GM12878 (cell line): ENCODE measurements around the gene DDX24. TPM values are rescaled to one million over a fixed set of nuclear protein-coding genes. Genes with fewer than 3 reads are reported as not detected.

Experiments
- BACH1 ChIP-seq: fragments of 450-650 bp; IDR thresholded peaks from 2 replicates; pipeline ENCODE4 v1.6.1; 2017; ENCODE audit warnings: mild to moderate bottlenecking, borderline replicate concordance
- HDGF ChIP-seq: fragments of 450-650 bp; IDR thresholded peaks from 2 replicates; pipeline ENCODE4 v1.6.1; 2016; ENCODE audit warnings: antibody characterized with exemption
- MYB ChIP-seq: fragments of 150-350 bp; IDR thresholded peaks from 2 replicates; pipeline ENCODE4 v1.6.1; 2014; ENCODE audit warnings: mild to moderate bottlenecking, low read depth, low read length, borderline replicate concordance
- SP1 ChIP-seq: IDR thresholded peaks from one replicate; pipeline ENCODE4 v1.6.1; 2011; ENCODE audit warnings: low read depth, low read length
- polyA plus RNA-seq, 11 experiments: library from polyadenylated mRNA; depleted of rRNA in 4 of 11; unstranded in 6 of 11; stranded (reverse) in 5 of 11; fragments of >200 nt; fragmentation: Nextera tagmentation in 4 of 11; fragmentation: Illumina TruSeq in 1 of 11; extraction: Ambion mirVana in 4 of 11; extraction: Trizol in 1 of 11; gene quantifications; 1 replicate in 1 of 11; 2 replicates in 10 of 11; pipeline versions ENCODE4 v1.2.1 to v1.2.3, GENCODE V29; 2011 to 2016; ENCODE audit warnings: inconsistent platforms in 2 of 11, missing spikeins in 2 of 11, low read depth in 1 of 11
- total RNA-seq, 4 experiments: library from RNA; depleted of rRNA in 3 of 4; stranded (reverse); fragments of >200 nt in 3 of 4; fragmentation: Illumina TruSeq in 1 of 4; extraction: Trizol in 1 of 4; gene quantifications; 2 replicates each; pipeline versions ENCODE4 v1.2.1 to v1.2.3, GENCODE V29; 2013 to 2021
- TF ChIP-seq, protein P1 (sequence below): fragments of 450-650 bp; IDR thresholded peaks from 2 replicates; pipeline ENCODE4 v1.6.1; 2016; ENCODE audit warnings: mild to moderate bottlenecking, moderate library complexity, borderline replicate concordance
- TF ChIP-seq, protein P2 (sequence below): fragments of 450-650 bp; IDR thresholded peaks from 2 replicates; pipeline ENCODE4 v1.6.1; 2014; ENCODE audit warnings: mild to moderate bottlenecking
- TF ChIP-seq, protein P3 (sequence below): fragments of 450-650 bp; formaldehyde crosslinking; IDR thresholded peaks from 2 replicates; pipeline ENCODE4 v1.4.0; 2020; ENCODE audit warnings: mild to moderate bottlenecking, moderate library complexity

DDX24 gene
- total and polyA plus RNA-seq, 10 of the 15 experiments (the other 5 are each of a cell fraction or from before 2014, with no cell fraction given) = 137 to 266 (median 184) TPM

DNA sequence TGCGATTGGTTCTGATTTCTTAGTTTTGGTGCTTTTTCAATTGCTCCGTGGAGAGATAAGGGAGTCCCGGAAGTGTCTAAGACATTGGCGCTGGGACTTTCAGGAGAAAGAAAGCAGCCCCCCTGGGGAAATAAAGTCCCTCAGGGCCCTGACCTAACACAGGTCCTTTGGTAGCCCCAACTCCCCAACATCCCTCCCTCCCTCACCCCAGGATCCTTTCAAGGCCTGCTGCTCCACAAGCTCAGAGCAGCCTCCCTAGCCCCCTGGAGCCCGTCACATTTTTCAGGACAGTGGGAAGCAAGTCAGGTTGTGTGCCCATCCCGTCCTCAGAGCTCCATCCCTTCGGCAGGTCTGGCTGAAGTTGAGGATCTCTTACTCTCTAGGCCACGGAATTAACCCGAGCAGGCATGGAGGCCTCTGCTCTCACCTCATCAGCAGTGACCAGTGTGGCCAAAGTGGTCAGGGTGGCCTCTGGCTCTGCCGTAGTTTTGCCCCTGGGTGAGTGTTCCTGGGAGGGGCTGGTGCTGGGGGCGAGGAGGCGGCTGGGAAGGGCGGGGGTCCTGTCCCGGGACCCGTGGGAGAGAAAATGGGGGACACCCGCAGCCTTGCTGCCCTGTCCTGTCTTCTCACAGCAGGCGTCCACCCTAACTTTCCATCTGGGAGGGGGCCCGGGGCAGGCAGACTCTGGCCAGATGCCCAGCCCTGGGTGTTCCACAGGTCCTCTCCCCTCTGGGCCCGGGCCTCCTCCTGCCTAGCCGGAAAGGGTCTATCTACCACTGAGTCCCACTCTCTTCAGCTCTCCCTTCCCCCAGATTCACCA, 30.5 kb upstream of the DDX24 start (continued):
- TF ChIP-seq, protein P1, sequence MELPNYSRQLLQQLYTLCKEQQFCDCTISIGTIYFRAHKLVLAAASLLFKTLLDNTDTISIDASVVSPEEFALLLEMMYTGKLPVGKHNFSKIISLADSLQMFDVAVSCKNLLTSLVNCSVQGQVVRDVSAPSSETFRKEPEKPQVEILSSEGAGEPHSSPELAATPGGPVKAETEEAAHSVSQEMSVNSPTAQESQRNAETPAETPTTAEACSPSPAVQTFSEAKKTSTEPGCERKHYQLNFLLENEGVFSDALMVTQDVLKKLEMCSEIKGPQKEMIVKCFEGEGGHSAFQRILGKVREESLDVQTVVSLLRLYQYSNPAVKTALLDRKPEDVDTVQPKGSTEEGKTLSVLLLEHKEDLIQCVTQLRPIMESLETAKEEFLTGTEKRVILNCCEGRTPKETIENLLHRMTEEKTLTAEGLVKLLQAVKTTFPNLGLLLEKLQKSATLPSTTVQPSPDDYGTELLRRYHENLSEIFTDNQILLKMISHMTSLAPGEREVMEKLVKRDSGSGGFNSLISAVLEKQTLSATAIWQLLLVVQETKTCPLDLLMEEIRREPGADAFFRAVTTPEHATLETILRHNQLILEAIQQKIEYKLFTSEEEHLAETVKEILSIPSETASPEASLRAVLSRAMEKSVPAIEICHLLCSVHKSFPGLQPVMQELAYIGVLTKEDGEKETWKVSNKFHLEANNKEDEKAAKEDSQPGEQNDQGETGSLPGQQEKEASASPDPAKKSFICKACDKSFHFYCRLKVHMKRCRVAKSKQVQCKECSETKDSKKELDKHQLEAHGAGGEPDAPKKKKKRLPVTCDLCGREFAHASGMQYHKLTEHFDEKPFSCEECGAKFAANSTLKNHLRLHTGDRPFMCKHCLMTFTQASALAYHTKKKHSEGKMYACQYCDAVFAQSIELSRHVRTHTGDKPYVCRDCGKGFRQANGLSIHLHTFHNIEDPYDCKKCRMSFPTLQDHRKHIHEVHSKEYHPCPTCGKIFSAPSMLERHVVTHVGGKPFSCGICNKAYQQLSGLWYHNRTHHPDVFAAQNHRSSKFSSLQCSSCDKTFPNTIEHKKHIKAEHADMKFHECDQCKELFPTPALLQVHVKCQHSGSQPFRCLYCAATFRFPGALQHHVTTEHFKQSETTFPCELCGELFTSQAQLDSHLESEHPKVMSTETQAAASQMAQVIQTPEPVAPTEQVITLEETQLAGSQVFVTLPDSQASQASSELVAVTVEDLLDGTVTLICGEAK = no peak
- TF ChIP-seq BACH1 = no peak
- TF ChIP-seq, protein P2, sequence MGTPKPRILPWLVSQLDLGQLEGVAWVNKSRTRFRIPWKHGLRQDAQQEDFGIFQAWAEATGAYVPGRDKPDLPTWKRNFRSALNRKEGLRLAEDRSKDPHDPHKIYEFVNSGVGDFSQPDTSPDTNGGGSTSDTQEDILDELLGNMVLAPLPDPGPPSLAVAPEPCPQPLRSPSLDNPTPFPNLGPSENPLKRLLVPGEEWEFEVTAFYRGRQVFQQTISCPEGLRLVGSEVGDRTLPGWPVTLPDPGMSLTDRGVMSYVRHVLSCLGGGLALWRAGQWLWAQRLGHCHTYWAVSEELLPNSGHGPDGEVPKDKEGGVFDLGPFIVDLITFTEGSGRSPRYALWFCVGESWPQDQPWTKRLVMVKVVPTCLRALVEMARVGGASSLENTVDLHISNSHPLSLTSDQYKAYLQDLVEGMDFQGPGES = no peak
- no peak for TF ChIP-seq MYB
- TF ChIP-seq SP1 = no peak
- TF ChIP-seq, protein P3, sequence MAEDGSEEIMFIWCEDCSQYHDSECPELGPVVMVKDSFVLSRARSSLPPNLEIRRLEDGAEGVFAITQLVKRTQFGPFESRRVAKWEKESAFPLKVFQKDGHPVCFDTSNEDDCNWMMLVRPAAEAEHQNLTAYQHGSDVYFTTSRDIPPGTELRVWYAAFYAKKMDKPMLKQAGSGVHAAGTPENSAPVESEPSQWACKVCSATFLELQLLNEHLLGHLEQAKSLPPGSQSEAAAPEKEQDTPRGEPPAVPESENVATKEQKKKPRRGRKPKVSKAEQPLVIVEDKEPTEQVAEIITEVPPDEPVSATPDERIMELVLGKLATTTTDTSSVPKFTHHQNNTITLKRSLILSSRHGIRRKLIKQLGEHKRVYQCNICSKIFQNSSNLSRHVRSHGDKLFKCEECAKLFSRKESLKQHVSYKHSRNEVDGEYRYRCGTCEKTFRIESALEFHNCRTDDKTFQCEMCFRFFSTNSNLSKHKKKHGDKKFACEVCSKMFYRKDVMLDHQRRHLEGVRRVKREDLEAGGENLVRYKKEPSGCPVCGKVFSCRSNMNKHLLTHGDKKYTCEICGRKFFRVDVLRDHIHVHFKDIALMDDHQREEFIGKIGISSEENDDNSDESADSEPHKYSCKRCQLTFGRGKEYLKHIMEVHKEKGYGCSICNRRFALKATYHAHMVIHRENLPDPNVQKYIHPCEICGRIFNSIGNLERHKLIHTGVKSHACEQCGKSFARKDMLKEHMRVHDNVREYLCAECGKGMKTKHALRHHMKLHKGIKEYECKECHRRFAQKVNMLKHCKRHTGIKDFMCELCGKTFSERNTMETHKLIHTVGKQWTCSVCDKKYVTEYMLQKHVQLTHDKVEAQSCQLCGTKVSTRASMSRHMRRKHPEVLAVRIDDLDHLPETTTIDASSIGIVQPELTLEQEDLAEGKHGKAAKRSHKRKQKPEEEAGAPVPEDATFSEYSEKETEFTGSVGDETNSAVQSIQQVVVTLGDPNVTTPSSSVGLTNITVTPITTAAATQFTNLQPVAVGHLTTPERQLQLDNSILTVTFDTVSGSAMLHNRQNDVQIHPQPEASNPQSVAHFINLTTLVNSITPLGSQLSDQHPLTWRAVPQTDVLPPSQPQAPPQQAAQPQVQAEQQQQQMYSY (CRISPR knock-in tag) = no peak
- no peak for TF ChIP-seq HDGF
- TF ChIP-seq, all 136 proteins: peak for 0
